Islet precursor cell (in vitro differentiated cells): Measurements from ENCODE around the gene OIP5.
"Not testable (repeated sequence)": the region's sequence is repeated elsewhere in the genome, so short reads cannot be mapped to it uniquely, and the experiment has no call there.

Source experiments
- DNase-seq: peaks from one replicate; pipeline ENCODE4 v3.0.0-alpha.2; 2018

OIP5 gene

GRCh38 chr15:41301139-41301538 is 31.3 kb downstream of the OIP5 start:
- DNase-seq = not testable (repeated sequence)

GRCh38 chr15:41292521-41292920 is 39.9 kb downstream of the OIP5 start:
- no peak for DNase-seq

DNA sequence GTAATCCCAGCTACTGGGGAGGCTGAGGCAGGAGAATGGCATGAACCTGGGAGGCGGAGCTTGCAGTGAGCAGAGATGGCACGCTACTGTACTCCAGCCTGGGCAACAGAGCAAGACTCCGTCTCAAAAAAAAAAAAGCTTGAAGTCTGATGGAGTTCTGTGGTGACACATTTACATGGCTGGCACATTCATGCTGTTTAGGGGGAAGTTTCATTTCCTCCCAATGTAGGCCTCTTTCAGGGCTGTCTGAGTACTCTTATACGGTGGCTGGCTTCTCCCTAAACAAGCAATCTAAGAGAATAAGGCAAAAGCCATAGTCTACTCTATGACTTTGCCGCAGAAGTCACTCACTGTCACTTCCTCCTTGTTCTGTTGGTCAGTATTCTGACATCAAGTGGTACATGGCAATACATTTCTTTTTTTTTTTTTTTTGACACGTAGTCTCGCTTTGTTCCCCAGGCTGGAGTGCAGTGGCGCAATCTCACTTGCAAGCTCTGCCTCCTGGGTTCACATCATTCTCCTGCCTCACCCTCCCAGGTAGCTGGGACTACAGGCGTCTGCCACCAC is 41.2 kb downstream of the OIP5 start:
- DNase-seq = no peak

- no peak for DNase-seq
Observed at GRCh38 chr15:41289953-41290352, 42.4 kb downstream of the OIP5 start.

DNA sequence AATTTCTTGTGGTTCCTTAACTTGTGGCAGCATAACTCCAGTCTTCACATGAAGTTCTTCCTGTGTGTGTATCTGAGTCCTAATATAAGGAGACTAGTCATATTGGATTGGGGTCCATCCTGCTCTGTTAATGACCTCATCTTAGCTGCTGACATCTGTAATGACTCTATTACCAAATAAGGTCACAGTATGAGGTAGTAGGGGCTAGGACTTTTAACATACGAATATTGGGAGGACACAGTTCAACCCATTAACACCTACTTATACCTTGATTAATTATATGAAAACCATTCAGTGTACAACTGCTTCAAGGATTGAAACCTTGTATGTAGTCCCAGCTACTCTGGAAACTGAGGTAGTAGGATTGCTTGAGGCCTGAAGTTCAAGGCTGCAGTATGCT is 43.9 kb downstream of the OIP5 start:
- DNase-seq = no peak

- DNase-seq = no peak
Observed at GRCh38 chr15:41286665-41287333, 45.6 kb downstream of the OIP5 start.

GRCh38 chr15:41285285-41285684 is 47.1 kb downstream of the OIP5 start:
- no peak for DNase-seq

- no peak for DNase-seq
Observed at GRCh38 chr15:41284427-41285177, 47.8 kb downstream of the OIP5 start.

DNA sequence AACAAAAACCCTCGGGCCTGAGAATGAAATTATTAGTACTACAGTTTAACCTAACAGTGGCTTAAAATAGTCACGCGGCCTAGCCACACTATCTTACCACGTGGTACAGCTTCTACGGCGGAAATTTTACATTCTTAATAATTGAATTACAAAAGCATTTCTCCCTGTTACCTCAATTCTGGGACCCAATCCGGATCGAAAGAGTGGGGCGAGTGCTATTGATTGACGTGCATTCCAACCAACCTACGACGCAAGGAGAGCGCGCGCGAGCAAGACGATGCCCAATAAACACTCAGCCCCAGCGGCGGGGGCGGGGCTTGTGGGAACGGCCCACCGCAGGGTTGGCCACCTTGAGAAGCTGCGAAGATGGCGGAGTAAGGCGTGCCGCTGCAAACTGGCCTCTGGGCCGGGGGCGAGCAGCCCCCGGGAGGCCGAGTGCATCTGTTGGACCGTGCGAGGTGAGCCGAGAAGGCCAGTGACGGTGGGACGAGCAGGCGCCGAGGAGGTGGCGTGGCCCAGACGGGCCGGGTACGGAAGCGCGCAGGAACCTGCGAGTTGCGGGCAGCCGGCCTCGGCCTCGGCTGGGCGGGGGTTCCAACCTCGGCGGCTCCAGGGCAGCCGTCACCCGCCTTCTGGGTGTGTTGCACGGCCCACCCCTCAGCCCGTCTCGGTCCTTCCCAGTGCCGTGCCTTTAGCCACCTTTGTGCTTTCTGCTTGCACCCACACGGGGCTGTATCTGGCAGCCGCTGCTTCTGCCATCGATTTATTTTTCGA is 48.6 kb downstream of the OIP5 start:
- DNase-seq = peak; percentile 98

- DNase-seq = not testable (repeated sequence)
Observed at GRCh38 chr15:41282980-41283652, 49.3 kb downstream of the OIP5 start.

- DNase-seq = not testable (repeated sequence)
Observed at GRCh38 chr15:41282436-41282835, 50.0 kb downstream of the OIP5 start.

DNA sequence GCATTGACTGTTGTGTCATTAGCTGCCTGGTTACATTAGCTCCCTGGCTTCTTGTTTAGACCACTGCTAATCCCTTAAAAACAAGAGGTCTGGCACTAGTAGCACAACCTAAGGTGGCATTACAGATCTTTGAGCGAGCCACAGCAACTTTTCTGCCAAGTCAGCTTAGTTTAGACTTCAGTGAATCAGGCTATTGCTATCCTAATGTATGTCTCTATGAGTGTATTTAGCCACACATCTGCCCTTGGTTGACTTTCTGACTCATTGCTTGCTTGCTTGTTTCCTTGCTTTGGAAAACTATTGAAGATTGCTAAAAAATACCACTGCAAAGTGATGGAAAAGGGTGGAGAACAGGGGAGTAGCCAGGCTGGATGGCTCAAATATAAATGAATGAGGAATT is 51.2 kb downstream of the OIP5 start:
- no peak for DNase-seq

GRCh38 chr15:41279535-41280283 is 52.7 kb downstream of the OIP5 start:
- DNase-seq = no peak

GRCh38 chr15:41278319-41278718 is 54.1 kb downstream of the OIP5 start:
- no peak for DNase-seq

DNA sequence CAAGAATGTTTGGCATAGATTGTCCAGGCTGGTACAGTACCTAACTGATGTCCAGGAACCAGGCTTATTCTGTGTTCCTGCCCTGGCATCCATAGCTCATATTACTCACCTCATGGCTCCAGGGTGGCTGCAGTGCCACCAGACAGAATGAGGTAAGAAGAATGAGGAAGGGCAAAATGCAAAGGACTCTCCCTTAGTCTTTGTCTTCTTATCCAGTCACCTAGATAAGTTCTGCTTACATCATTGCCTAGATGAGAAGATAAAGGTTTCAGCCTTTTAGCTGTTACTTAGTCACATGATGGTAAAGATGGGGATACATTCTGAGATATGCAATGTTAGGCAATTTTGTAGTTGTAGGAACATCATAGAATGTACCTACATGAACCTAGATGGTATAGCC is 55.6 kb downstream of the OIP5 start:
- DNase-seq = no peak

- no peak for DNase-seq
Observed at GRCh38 chr15:41269887-41270286, 62.5 kb downstream of the OIP5 start.

- no peak for DNase-seq
Observed at GRCh38 chr15:41263891-41264351, 68.5 kb downstream of the OIP5 start.

GRCh38 chr15:41262571-41262970 is 69.8 kb downstream of the OIP5 start:
- no peak for DNase-seq

- DNase-seq = not testable (repeated sequence)
Observed at GRCh38 chr15:41260924-41261323, 71.5 kb downstream of the OIP5 start.

GRCh38 chr15:41259546-41260189 is 72.7 kb downstream of the OIP5 start:
- DNase-seq = no peak
